GM18508 (cell line): Measurements from ENCODE around the gene PPM1H.
"Not testable (repeated sequence)": the region's sequence is repeated elsewhere in the genome, so short reads cannot be mapped to it uniquely, and the experiment has no call there.

ENCODE experiments used
- ATAC-seq: cut with Tn5 transposase; IDR thresholded peaks from one replicate; pipeline ENCODE4 v1.9.1; 2021; ENCODE audit warnings: moderate number of reproducible peaks; ENCODE audit not compliant: insufficient read depth, unreplicated experiment

The PPM1H gene

DNA sequence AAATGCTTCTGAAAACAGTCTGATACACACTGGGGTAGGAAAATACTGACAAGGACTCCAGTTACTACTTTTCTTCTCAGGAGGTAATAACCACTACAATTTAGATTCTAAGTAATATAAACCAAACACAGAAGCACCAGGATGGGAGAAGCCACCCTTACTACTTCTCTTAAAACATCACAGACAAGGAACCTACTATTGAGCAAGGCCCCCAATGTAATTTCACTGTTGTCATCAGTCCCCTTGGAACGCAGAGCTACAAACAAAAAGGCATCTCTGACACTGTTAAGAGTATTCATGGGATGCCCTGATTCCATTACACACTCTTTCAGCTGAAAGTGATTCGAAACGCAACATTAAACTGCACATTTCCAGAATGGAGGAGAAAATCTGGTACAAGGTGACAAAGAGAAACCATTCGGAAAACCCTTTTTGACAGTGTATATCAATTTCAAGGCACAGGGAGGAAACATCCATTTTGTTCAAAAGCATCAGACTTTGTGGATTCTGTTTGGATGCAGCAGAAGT is 185.9 kb downstream of the PPM1H start:
- ATAC-seq = no peak

GRCh38 chr12:62744551-62744950 is 190.4 kb downstream of the PPM1H start:
- ATAC-seq = no peak

- ATAC-seq = no peak
Observed at GRCh38 chr12:62739266-62740015, 195.5 kb downstream of the PPM1H start.

GRCh38 chr12:62738616-62739015 is 196.3 kb downstream of the PPM1H start:
- ATAC-seq = no peak

GRCh38 chr12:62738105-62738504 is 196.8 kb downstream of the PPM1H start:
- no peak for ATAC-seq

- no peak for ATAC-seq
Observed at GRCh38 chr12:62737615-62738014, 197.3 kb downstream of the PPM1H start.

DNA sequence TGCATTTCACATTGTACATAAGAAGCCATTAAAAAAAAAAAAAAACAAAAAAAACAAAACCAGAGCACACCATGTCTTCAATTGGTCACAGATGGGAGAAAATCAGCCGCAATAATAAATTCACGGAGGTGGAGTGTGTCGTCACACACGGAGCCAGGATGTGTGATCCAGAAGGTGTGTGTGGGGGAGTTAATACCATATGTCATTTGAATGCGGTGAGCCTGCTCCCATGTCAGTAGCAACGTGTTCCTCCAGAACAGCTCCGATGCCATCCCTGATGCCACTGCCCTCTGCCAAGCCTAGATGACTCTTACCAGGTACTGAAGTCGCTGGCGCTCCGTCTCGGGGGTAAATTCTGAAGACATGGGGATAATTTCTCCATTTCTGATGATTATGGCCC is 197.8 kb downstream of the PPM1H start:
- ATAC-seq = no peak

- no peak for ATAC-seq
Observed at GRCh38 chr12:62736596-62736995, 198.4 kb downstream of the PPM1H start.

DNA sequence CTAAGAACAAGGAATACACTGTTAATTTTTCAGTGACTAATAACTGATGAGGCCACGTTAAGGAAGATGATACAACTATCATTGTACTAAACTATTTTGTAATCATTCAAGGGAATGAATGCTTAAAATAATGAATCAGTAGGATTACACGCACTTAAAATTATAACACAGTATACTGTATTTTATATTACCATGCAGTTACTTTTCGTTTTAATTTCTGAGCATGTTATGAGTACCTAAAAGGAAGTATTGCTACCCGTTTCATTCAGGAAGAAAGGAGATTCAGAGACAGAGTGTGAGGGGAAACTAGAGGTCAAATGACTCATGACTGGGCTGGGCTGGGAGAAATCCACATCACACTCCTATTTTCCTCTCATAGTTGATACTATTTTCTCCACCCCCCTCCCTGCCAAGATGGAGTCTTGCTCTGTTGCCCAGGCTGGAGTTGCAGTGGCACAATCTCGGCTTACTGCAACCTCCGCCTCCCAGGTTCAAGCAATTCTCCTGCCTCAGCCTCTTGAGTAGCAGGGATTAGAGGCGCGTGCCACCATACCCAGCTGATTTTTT is 202.0 kb downstream of the PPM1H start:
- no peak for ATAC-seq

DNA sequence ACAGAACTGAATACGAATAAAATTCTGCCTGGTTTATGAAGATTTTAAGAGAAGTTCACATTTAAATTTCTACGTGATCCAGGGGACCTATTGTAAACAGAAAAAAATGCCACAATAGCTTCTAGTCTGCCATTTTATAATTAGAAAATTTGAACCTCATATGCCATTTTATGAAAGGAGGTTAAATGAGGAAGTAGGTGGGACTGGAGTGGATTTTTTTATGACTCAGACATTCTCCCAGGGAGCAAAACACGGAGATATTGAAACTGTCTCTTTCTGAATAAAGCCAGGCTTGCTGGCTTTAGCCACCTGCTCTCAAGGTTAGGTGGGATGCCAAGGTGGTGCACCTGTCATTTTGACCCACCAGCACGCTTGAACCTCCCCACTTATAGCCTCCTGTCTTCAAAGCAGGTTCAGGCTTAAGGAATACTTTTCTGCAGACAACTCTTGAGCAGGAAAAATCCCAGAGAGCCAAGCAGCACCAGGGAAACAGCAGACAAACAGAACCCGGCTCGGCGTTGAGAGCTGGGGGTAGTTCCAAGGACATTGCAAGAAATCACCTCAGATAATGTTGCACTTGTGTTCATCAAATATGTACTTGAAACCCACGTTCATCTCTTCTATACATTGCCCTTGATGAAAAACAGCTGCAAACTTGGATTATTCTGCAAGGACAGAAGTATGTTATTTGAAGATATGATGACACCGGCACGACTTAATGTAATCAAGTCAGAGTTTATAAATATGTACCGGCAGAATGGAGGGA is 203.7 kb downstream of the PPM1H start:
- no peak for ATAC-seq

DNA sequence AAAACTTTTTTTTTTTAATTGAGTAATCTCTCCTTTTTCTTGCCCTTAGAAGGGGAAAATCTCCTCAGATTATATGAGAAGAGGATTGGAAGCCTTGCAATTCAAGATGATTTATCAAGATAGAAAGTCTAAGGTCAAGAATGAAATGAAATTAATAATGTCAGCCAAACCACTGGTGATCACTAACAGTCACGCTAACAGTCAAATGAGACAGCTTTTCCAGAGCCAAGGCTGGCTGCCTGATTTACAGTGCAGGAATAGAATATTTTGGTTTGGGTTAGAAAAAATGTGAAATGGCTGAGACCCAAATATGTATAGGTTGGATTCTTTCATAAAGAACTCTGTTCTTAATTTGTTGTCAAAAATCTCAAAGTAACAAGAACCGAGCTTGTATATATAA is 204.3 kb downstream of the PPM1H start:
- ATAC-seq = no peak

DNA sequence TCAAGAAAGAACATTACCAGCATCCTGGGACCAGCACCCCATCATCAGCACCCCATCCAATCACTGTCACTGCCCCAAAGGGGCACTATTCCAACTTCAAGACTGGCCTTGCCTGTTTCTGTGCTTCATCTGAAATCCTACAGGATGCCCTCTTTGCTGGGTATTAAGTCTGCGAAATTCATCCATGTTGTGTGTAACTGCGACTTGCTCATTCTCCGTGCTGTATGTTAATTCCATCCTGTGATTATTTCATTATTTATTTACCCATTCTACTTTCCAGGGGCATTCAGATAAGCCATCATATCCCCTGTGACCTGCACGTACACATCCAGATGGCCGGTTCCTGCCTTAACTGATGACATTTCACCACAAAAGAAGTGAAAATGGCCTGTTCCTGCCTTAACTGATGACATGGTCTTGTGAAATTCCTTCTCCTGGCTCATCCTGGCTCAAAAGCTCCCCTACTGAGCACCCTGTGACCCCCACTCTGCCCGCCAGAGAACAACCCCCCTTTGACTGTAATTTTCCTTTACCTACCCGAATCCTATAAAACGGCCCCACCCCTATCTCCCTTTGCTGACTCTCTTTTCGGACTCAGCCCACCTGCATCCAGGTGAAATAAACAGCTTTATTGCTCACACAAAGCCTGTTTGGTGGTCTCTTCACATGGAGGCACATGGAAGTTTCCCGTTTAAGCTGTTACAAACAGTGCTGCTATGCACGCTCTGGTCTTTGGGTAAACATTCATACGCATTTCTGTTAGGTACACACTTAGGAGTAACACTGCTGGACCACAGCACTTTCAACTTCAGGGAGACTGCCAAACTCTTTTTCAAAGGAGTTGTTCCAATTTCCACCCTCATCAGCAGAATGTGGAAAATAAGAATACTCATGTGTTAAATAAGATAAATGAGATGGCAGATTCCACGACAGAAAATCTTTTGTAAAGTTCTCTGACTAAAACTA is 205.1 kb downstream of the PPM1H start:
- ATAC-seq = not testable (repeated sequence)

DNA sequence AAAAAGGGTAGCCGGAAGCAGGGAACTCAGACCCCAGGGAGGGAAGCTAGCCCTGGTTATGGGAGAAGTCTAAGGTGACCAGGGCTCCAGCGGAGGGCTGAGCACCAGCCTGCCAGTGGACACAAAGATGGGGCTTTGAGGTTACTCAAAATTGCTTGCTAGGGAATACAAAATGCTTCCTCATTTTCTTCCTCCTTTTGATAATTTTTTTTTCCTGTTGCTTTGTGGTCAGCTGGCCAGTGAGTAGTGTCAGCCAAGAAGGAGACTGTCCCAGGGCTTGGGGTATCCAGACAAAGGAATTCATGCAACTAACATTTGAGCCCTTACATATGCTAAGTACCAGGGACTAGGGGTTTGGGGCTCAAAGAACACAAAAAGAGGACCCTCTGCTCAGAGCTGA is 206.2 kb downstream of the PPM1H start:
- no peak for ATAC-seq

GRCh38 chr12:62726471-62726980 is 208.4 kb downstream of the PPM1H start:
- ATAC-seq = no peak

- ATAC-seq = no peak
Observed at GRCh38 chr12:62725781-62726180, 209.2 kb downstream of the PPM1H start.

DNA sequence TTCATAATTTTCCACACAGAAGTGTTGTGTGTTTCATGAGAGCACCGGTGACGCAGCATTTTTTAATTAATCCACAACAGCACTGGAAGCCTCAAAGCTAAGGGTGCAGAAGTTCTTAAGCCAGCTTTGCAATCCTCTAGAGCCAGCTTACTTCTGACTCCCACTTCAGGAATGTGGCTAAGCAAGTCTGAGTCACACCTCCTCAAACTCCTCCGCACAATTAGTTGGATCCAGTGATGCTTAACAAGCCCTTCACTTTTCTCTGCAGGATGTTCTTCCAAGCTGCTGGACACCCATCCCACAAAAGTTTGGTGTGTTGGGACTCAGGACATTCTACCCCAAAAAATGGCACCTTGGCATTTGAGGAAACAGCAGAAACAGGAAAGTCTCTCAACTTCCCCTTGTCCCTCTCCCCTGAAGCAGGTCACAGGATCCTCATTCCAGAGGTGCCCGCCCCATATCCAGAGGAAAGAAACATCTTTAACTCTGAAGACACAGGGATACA is 210.0 kb downstream of the PPM1H start:
- ATAC-seq = no peak

- ATAC-seq = no peak
Observed at GRCh38 chr12:62724285-62724684, 210.7 kb downstream of the PPM1H start.

DNA sequence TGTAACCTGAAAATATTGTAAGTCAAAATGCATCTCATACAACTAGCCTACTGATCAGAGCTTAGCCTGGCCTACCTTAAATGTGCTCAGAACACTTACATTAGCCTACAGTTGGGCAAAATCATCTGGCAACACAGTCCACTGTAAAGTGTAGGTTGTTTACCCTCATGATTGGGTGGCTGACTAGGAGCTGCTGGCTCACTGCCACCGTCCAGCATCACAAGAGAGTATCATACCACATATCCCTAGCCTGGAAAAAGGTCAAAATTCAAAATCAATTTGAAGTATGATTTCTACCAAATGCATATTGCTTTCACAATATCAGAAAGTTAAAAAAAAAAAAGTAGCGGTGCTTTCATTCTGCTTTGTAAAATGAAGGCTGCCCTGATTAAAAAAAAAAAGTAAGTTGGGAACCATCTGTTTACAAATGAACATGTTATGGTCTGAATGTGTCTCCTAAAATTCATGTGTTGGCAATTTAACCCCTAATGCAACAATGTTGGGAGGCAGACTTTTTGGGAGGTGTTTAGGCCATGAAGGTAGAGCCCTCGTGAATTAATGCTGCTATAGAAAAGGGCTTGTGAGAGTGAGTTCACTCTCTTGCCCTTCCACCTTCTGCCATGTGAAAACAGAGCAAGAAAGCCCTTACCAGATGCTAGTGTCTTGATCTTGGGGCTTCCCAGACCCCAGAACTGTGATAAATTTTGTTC is 211.8 kb downstream of the PPM1H start:
- ATAC-seq = no peak

DNA sequence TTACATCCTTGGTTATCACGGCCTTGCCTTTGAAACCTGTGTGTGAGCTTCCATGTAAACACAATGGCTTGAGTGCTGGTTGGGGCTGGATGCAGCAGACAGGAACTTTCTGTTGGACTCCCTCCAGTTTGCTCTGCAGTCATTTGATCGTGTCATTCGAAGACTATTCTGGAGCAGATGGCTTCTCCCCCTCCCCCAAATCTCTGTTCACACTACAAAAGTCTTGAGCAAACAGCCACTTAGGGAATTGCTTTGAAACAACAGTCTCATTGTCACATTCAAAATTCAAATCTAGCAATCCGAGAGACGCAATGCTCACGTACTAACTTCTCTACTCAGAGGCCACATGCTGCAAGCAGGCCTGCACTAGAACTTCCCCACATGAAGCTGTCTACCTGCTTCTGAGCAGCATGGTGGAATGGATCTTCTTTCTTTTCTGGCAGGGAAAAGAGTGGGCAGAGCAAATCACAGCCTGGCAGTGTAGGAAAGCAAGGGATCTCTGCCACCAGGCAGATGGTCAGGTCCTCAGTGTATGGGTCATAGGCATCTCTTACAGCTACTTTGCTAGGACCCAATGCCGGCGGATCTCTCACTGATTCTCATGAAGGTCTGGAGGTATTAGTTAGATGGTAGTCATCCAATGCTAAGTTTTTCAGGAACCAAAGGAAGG is 214.2 kb downstream of the PPM1H start:
- ATAC-seq = no peak
